NB4 (cell line): ENCODE results near the gene VEPH1.

Experiments
- DNase-seq: peaks from one replicate; pipeline ENCODE4 v3.0.0; 2010; ENCODE audit warnings: low read depth
- H3K4me3 ChIP-seq: one replicate; pipeline ENCODE4 v1.5.1; 2011; ENCODE audit warnings: mild to moderate bottlenecking, low read depth, low read length, moderate library complexity
- MYC ChIP-seq: IDR thresholded peaks from 2 replicates; pipeline ENCODE4 v1.6.1; 2011; ENCODE audit warnings: low read depth, low read length
- POLR2A ChIP-seq: IDR thresholded peaks from 2 replicates; pipeline ENCODE4 v1.6.1; 2011; ENCODE audit warnings: mild to moderate bottlenecking; ENCODE audit not compliant: insufficient read length; ENCODE audit errors: extremely low read depth
- TF ChIP-seq, protein P1 (sequence below): IDR thresholded peaks from one replicate; pipeline ENCODE4 v1.5.1; 2012; ENCODE audit warnings: low read depth, low read length
- TF ChIP-seq, protein P2 (sequence below): IDR thresholded peaks from 2 replicates; pipeline ENCODE4 v1.6.1; 2011; ENCODE audit warnings: low read depth, low read length

The VEPH1 gene

DNA sequence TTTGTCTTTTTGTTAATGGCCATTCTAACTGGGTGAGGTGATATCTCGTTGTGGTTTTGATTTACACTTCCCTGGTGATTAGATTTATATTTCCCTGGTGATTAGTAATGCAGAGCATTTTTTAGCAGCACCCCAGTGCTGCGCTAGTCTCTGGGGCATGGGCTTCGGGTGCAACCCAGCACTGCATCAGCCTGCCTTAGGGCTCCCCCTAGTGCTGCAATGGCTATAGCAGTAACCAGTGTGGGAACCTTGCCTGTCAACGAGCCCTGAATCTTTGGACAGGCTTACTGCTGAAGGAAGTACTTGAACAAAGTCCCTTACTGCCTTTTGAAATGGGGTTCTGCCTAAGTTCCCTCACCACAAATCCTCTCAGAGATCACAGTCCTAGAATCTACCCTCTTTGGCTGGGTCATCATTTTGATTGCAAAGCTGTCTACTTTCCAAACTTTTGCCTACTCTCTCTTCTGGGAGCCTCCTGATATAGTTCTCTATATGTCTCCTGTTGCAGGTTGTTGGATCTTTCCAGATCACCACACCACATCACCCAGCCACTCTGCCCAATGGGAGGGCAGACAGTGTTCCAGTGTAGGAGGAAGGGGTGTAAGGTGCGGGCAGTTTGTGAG is 264.0 kb downstream of the VEPH1 start:
- H3K4me3 ChIP-seq, result no peak overlapping the region
- peak; percentile 74 for DNase-seq
- TF ChIP-seq, protein P1, sequence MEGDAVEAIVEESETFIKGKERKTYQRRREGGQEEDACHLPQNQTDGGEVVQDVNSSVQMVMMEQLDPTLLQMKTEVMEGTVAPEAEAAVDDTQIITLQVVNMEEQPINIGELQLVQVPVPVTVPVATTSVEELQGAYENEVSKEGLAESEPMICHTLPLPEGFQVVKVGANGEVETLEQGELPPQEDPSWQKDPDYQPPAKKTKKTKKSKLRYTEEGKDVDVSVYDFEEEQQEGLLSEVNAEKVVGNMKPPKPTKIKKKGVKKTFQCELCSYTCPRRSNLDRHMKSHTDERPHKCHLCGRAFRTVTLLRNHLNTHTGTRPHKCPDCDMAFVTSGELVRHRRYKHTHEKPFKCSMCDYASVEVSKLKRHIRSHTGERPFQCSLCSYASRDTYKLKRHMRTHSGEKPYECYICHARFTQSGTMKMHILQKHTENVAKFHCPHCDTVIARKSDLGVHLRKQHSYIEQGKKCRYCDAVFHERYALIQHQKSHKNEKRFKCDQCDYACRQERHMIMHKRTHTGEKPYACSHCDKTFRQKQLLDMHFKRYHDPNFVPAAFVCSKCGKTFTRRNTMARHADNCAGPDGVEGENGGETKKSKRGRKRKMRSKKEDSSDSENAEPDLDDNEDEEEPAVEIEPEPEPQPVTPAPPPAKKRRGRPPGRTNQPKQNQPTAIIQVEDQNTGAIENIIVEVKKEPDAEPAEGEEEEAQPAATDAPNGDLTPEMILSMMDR, result peak; percentile 95
- TF ChIP-seq MYC (no peak), POLR2A (no peak)
- TF ChIP-seq, protein P2, sequence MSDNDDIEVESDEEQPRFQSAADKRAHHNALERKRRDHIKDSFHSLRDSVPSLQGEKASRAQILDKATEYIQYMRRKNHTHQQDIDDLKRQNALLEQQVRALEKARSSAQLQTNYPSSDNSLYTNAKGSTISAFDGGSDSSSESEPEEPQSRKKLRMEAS, result peak; percentile 11; the same call in 1 of the 2 replicates

DNA sequence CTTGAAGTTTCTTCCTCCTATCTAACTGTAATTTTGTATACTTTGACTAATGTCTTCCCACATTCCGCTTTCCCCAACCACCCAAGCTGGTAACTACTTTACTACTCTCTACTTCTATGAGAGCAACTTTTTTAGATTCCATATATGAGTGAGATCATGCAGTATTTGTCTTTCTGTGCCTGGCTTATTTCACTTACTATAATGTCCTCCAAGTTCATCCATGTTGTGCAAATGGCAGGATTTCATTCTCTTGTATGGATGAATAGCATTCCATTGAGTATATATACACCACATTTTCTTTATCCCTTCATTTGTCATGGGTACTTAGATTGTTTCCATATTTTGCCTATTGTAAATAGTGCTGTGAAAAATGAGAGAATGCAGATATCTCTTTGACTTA is 264.8 kb downstream of the VEPH1 start:
- TF ChIP-seq, protein P2, result no peak
- TF ChIP-seq, protein P1, result no peak
- TF ChIP-seq POLR2A (no peak), MYC (no peak)
- DNase-seq, result no peak
- H3K4me3 ChIP-seq, result no peak overlapping the region

DNA sequence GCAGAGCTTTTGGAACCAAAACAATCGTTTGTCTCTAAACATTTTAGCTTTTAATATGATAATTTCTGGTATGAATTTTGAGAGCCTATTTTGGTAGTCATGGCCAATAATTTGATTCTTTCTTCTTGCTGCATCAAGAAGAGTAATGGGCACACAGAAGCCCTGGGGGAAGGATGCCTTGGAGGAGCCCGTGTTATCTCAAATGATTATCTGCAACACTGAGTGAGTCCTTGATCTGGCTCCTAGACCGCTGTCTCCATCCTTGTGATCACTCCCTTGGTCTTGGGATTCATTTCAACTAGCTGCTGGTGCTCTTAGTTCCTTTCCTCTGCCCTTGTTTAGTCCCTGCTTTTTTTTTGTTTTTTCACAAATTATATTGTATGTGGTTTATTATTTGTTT is 265.3 kb downstream of the VEPH1 start:
- DNase-seq, result no peak
- H3K4me3 ChIP-seq, result no peak overlapping the region
- no peak for TF ChIP-seq POLR2A
- TF ChIP-seq, protein P1, result no peak

DNA sequence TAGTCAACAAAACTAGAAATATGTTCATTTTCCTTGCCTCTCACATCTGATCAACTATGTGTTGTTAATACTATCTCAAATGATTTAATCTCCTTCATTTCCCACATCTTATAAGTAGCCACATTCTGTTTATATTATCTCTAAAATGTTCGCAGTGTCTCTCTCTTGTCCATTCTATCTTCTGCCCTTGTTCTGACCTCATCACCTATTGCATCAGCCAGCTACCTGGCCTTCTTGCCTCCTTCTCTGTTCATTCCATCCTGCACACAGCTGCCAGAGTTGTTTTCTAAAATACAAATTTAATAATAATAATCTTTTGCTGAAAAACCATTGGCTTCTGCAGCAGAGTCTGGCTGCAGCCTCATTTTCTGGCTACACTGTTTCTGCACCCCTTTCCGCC is 267.9 kb downstream of the VEPH1 start:
- H3K4me3 ChIP-seq, result no peak overlapping the region
- no peak for TF ChIP-seq POLR2A
- TF ChIP-seq, protein P2, result no peak
- TF ChIP-seq, protein P1, result no peak
- TF ChIP-seq MYC, result no peak
- no peak for DNase-seq

DNA sequence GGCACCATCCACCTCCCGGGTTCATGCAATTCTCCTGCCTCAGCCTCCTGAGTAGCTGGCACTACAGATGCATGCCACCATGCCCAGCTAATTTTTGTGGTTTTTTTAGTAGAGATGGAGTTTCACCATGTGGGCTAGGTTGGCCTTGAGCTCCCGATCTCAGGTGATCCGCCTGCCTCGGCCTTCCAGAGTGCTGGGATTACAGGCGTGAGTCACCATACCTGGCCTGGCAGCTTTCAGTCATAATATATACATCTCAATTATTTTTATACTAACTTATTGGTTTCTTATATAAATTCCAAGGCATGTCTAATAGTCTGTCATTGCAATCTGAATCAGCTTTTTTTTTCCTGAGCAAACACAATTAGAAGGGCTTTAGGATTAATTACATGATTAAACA is 269.3 kb downstream of the VEPH1 start:
- no peak for DNase-seq
- no peak for TF ChIP-seq MYC
- TF ChIP-seq POLR2A, result no peak
- TF ChIP-seq, protein P2, result no peak
- TF ChIP-seq, protein P1, result no peak
- no peak overlapping the region for H3K4me3 ChIP-seq

DNA sequence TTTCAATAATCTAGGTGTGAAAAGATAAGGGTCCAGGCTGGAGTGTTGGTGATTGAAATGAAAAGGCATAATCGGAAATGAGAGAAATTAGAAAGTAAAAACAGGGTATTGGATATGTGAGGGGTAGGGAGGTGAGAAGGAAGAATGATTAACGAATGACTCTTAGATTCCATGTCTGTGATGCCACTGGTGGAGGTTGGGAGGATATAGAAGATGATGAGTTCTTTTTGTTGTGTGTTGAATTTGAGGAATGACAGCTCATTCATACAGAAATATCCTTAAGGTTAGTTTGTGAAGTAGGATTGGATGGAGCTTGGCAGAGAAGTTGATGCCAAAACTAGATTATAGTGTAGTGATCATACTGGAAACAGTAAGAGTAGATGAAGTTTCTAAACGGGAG is 271.1 kb downstream of the VEPH1 start:
- TF ChIP-seq, protein P1, result no peak
- TF ChIP-seq MYC (no peak), POLR2A (no peak)
- TF ChIP-seq, protein P2, result no peak
- no peak for DNase-seq
- H3K4me3 ChIP-seq, result no peak overlapping the region
